Naive thymus-derived CD4-positive, alpha-beta T cell (primary cell): Measurements from ENCODE around the gene PLAC8L1. TPM values are rescaled to one million over a fixed set of nuclear protein-coding genes. Genes with fewer than 3 reads are reported as not detected.

Source experiments
- ATAC-seq: fragments of 150-1000 bp; cut with Tn5 transposase; 2 replicates; pipeline ENCODE4 v1.10.0; 2021; ENCODE audit warnings: mild to moderate bottlenecking, moderate library complexity
- CTCF ChIA-PET: fragments of 350-600 bp; sonication (Branson Sonifier 250); formaldehyde crosslinking; loops from one replicate; lab custom pipeline; 2021; ENCODE audit warnings: antibody characterized with exemption; lab: Charles Lee
- POLR2A ChIA-PET: fragments of 350-600 bp; sonication (Branson Sonifier 250); formaldehyde crosslinking; loops from one replicate; lab custom pipeline; 2021; ENCODE audit warnings: antibody characterized with exemption, inconsistent platforms; lab: Charles Lee
- DNase-seq, 9 donors: peaks; one replicate each; pipeline versions ENCODE4 v3.0.0 to v3.0.0-alpha.2; 2020 to 2022; ENCODE audit warnings: mixed read lengths in 1 of 9
- H3K27ac ChIP-seq: one replicate; pipeline ENCODE4 v1.7.0; 2013; ENCODE audit warnings: mild to moderate bottlenecking, low read depth, low read length, moderate library complexity
- H3K27me3 ChIP-seq, 2 donors: one replicate each; pipeline ENCODE4 v1.7.0; 2013; ENCODE audit warnings: low read length in 2 of 2, mild to moderate bottlenecking in 2 of 2, moderate library complexity in 2 of 2; ENCODE audit not compliant: control insufficient read depth in 2 of 2, insufficient read depth in 2 of 2
- H3K36me3 ChIP-seq, 3 experiments: 1 replicate in 2 of 3; 2 replicates in 1 of 3; pipeline ENCODE4 v1.7.0; 2013; ENCODE audit warnings: low read length in 3 of 3, mild to moderate bottlenecking in 3 of 3, moderate library complexity in 1 of 3; ENCODE audit not compliant: insufficient read depth in 3 of 3, control insufficient read depth in 2 of 3
- H3K4me1 ChIP-seq, 2 donors: one replicate each; pipeline ENCODE4 v1.7.0; 2013; ENCODE audit warnings: low read length in 2 of 2, mild to moderate bottlenecking in 2 of 2, moderate library complexity in 1 of 2; ENCODE audit not compliant: control insufficient read depth in 2 of 2, insufficient read depth in 2 of 2
- H3K4me3 ChIP-seq: 2 replicates; pipeline ENCODE4 v1.7.0; 2013; ENCODE audit warnings: mild to moderate bottlenecking, low read length
- H3K9me3 ChIP-seq, 3 experiments: 1 replicate in 2 of 3; 2 replicates in 1 of 3; pipeline ENCODE4 v1.7.0; 2013; ENCODE audit warnings: low read length in 3 of 3; ENCODE audit not compliant: control insufficient read depth in 2 of 3
- H3K27ac Mint-ChIP-seq, 9 donors: one replicate each; pipeline ENCODE4 v1.8.0; 2020 to 2022; ENCODE audit warnings: mixed read lengths in 9 of 9, mild to moderate bottlenecking in 8 of 9, moderate library complexity in 5 of 9, inconsistent platforms in 2 of 9
- H3K27me3 Mint-ChIP-seq, 5 donors: one replicate each; pipeline ENCODE4 v1.8.0; 2021 to 2022; ENCODE audit warnings: mixed read lengths in 5 of 5, mild to moderate bottlenecking in 1 of 5
- H3K36me3 Mint-ChIP-seq, 5 donors: one replicate each; pipeline ENCODE4 v1.8.0; 2020 to 2022; ENCODE audit warnings: mixed read lengths in 5 of 5, mild to moderate bottlenecking in 3 of 5, inconsistent platforms in 1 of 5
- H3K4me1 Mint-ChIP-seq, 7 donors: one replicate each; pipeline ENCODE4 v1.8.0; 2020 to 2022; ENCODE audit warnings: mixed read lengths in 7 of 7, mild to moderate bottlenecking in 3 of 7, inconsistent platforms in 1 of 7
- H3K4me3 Mint-ChIP-seq, 10 donors: one replicate each; pipeline ENCODE4 v1.8.0; 2020 to 2022; ENCODE audit warnings: mild to moderate bottlenecking in 10 of 10, mixed read lengths in 10 of 10, moderate library complexity in 6 of 10, inconsistent platforms in 2 of 10
- H3K9me3 Mint-ChIP-seq, 11 donors: one replicate each; pipeline ENCODE4 v1.8.0; 2020 to 2022; ENCODE audit warnings: mixed read lengths in 11 of 11, mild to moderate bottlenecking in 4 of 11, inconsistent platforms in 1 of 11, moderate library complexity in 1 of 11
- intact Hi-C, 2 donors: fragments of 100-400 bp; cut with micrococcal nuclease; formaldehyde crosslinking; loops; one replicate each; pipeline ENCODE4 v1.15.1; 2023
- polyA plus RNA-seq, 2 donors: library from polyadenylated mRNA; unstranded; fragments of 300-500 nt; fragmentation: Illumina TruSeq; gene quantifications; one replicate each; pipeline ENCODE4 v1.2.3, GENCODE V29; 2021
- total RNA-seq, 6 experiments: library from RNA in 5 of 6; stranded (reverse) in 5 of 6; gene quantifications; 1 replicate in 5 of 6; 2 replicates in 1 of 6; pipeline ENCODE4 v1.2.3 and lab custom pipeline; 2021 to 2026

Gene PLAC8L1
- total and polyA plus RNA-seq, 7 experiments from 2014 or later, result 0.63 to 1.5 (median 1.00) TPM; not detected in 2

DNA sequence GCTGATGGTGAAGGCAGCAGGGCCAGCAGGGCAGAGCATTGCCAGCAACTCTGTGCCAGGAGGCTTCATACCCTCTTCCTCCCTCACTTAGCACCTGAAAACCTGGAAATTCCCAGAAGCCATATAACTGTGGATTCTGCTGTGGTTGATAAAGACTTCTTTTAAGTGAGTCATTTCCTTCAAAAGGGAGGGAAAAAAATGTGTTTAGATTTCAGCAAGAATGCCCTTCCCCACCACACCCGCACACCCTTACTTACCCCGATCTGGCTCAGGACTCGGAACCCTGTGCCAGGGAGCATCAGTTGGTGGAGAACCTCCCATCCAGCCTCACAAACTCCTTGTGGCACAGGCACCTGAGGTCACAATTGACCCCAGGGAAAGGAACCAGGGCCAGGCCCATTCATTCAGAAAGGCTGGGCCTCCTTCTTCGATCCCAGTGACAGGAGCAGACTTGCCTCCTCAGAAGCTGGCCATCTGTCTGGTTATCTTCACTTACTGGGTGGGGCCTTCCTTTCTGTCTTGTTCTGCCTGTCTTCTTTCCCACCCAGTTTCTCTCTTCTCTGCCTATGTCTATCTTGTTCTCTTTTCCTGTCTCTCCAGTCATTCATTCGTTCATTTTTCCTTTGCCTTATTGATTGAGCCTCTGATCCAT, 62.6 kb downstream of the PLAC8L1 start:
- H3K36me3 Mint-ChIP-seq, result no peaks in the 10 kb centered on the region
- no peak overlapping the region for H3K27ac Mint-ChIP-seq
- H3K4me3 ChIP-seq, result no peak overlapping the region
- H3K9me3 Mint-ChIP-seq, result peaks cover 0 to 6% (median 0%) of the 10 kb centered on the region in 11 donors
- H3K4me1 ChIP-seq, result no peaks in the 10 kb centered on the region
- peaks cover 2 to 10% (median 5%) of the 10 kb centered on the region in 5 donors for H3K27me3 Mint-ChIP-seq
- DNase-seq, result no peak
- H3K36me3 ChIP-seq, result no peaks in the 10 kb centered on the region
- peaks cover 0 to 2% (median 0%) of the 10 kb centered on the region in 7 donors for H3K4me1 Mint-ChIP-seq
- ChIA-PET CTCF (interaction anchor here (0.6 kb wide), 1 partner anchor 786 kb away, joined by 4 read pairs; no protein-coding TSS in a partner anchor), POLR2A (interaction anchor here (0.6 kb wide), 1 partner anchor 14 kb away, joined by 3 read pairs; no protein-coding TSS in a partner anchor)
- no peak overlapping the region for H3K4me3 Mint-ChIP-seq
- no peaks in the 10 kb centered on the region for H3K27me3 ChIP-seq
- H3K27ac ChIP-seq, result no peak overlapping the region
- H3K9me3 ChIP-seq, result no peaks in the 10 kb centered on the region
- intact Hi-C loops, result no loop called here
- ATAC-seq, result no peak

DNA sequence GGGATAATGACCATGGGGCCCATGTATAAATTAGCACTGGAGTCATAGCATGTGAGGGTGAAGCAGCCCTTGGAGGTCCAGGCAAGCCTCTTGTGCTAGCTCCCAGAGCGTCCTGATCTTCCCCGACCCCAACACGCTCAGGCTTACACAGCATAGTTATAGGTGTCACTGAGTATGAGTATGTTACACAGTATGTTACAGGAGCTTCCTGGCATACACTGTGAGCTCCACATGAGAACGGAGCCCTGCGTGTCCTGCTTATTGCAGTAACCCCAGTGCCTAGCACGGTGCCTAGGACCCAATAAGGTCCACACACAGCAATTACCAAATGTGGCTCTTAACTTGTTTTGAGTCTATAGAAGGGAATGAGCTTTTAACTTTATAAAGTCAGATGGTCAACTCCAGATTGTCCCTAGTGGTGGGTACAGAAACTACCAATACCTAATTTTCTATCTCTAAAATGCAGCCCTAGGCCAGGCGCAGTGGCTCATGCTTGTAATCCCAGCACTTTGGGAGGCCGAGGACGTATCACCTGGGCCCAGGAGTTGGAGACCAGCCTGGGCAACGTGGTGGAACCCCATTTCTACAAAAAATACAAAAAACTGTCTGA, 64.1 kb downstream of the PLAC8L1 start:
- intact Hi-C loops, result no loop called here
- H3K4me1 Mint-ChIP-seq, result peaks cover 0 to 2% (median 0%) of the 10 kb centered on the region in 7 donors
- no peak overlapping the region for H3K27ac Mint-ChIP-seq
- peaks cover 0 to 13% (median 0%) of the 10 kb centered on the region in 5 donors for H3K27me3 Mint-ChIP-seq
- H3K36me3 Mint-ChIP-seq, result no peaks in the 10 kb centered on the region
- H3K9me3 ChIP-seq, result no peaks in the 10 kb centered on the region
- no peak overlapping the region for H3K4me3 ChIP-seq
- no peaks in the 10 kb centered on the region for H3K36me3 ChIP-seq
- peaks cover 0 to 6% (median 0%) of the 10 kb centered on the region in 11 donors for H3K9me3 Mint-ChIP-seq
- no peaks in the 10 kb centered on the region for H3K4me1 ChIP-seq
- H3K27ac ChIP-seq, result no peak overlapping the region
- ChIA-PET POLR2A (no interaction called here), CTCF (no interaction called here)
- ATAC-seq (no peak), DNase-seq (no peak)
- no peaks in the 10 kb centered on the region for H3K27me3 ChIP-seq
- no peak overlapping the region for H3K4me3 Mint-ChIP-seq

DNA sequence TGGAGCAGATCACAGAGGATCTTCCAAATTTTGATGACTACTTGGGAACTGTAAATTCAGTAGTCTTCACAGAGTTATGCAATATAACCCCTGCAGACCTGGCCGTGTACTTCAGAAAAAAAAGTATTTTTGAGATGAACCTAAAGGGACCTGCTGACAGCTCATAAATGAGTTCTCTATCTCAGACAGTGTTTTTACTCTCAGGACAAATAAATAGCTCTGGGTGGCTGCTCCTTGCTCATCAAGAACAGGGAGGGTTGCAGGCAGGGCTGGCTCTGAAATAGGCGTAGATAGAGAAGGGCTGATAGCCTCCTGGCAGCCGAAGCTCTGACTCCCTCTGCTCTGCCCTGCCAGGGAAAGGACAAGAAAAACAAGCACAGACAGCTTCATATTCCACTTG, 64.8 kb downstream of the PLAC8L1 start:
- H3K27ac ChIP-seq, result no peak overlapping the region
- no peaks in the 10 kb centered on the region for H3K36me3 Mint-ChIP-seq
- no peak overlapping the region for H3K4me3 ChIP-seq
- no peaks in the 10 kb centered on the region for H3K9me3 ChIP-seq
- intact Hi-C loops, result no loop called here
- ChIA-PET POLR2A (no interaction called here), CTCF (no interaction called here)
- no peaks in the 10 kb centered on the region for H3K36me3 ChIP-seq
- peaks cover 0 to 4% (median 0%) of the 10 kb centered on the region in 11 donors for H3K9me3 Mint-ChIP-seq
- H3K27ac Mint-ChIP-seq, result no peak overlapping the region
- peaks cover 0 to 11% (median 5%) of the 10 kb centered on the region in 5 donors for H3K27me3 Mint-ChIP-seq
- no peak overlapping the region for H3K4me3 Mint-ChIP-seq
- peaks cover 0 to 2% (median 0%) of the 10 kb centered on the region in 7 donors for H3K4me1 Mint-ChIP-seq
- ATAC-seq (no peak), DNase-seq (no peak)
- H3K4me1 ChIP-seq, result no peaks in the 10 kb centered on the region
- H3K27me3 ChIP-seq, result no peaks in the 10 kb centered on the region

DNA sequence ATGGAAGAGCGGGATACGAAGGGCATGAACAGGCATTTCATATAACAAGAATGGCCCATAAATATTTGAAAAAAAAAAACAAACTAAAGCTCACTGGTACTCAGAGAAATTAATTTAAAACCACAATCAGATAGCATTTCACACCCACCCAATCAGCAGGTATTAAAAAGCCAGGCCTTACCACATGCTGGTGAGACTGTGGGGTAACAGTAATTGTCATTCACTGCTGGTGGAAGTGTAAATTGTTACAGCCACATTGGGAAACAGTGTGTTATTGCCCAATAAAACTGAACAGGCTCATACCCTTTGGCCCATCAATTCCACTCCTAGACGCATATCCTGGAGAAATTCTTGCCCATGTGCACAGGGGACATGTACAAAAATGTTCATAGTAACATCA, 66.0 kb downstream of the PLAC8L1 start:
- Mint-ChIP-seq H3K9me3 (peaks cover 0 to 4% (median 0%) of the 10 kb centered on the region in 11 donors), H3K27me3 (peaks cover 0 to 11% (median 5%) of the 10 kb centered on the region in 5 donors), H3K36me3 (no peaks in the 10 kb centered on the region), H3K4me1 (peaks cover 0 to 2% (median 0%) of the 10 kb centered on the region in 7 donors), H3K4me3 (no peak overlapping the region), H3K27ac (no peak overlapping the region)
- DNase-seq, result no peak
- no peak for ATAC-seq
- ChIA-PET POLR2A (no interaction called here), CTCF (no interaction called here)
- no peaks in the 10 kb centered on the region for H3K4me1 ChIP-seq
- H3K27me3 ChIP-seq, result no peaks in the 10 kb centered on the region
- no peak overlapping the region for H3K4me3 ChIP-seq
- H3K27ac ChIP-seq, result no peak overlapping the region
- no peaks in the 10 kb centered on the region for H3K9me3 ChIP-seq
- intact Hi-C loops, result no loop called here
- no peaks in the 10 kb centered on the region for H3K36me3 ChIP-seq

DNA sequence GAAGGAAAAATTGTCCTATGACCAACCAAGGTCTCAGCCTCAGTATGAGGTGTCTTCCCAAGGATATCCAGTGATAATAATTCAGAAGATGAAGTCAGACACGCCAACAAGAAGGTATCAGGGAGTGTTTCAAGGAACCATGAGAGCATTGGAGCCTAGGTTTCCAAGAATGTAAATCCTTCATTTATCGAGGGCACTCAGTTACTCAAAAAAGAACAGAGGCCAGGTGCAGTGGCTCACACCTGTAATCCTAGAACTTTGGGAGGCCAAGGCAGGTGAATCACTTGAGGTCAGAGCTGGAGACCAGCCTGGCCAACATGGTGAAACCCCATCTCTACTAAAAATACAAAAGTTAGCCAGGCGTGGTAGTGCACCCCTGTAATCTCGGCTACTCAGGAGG, 70.8 kb downstream of the PLAC8L1 start:
- ATAC-seq (no peak), DNase-seq (no peak)
- H3K36me3 Mint-ChIP-seq, result no peaks in the 10 kb centered on the region
- H3K4me1 Mint-ChIP-seq, result no peaks in the 10 kb centered on the region
- ChIA-PET CTCF (no interaction called here), POLR2A (no interaction called here)
- H3K27me3 Mint-ChIP-seq, result peaks cover 0 to 14% (median 4%) of the 10 kb centered on the region in 5 donors
- no peaks in the 10 kb centered on the region for H3K4me1 ChIP-seq
- no peaks in the 10 kb centered on the region for H3K9me3 ChIP-seq
- no peak overlapping the region for H3K27ac ChIP-seq
- H3K27me3 ChIP-seq, result no peaks in the 10 kb centered on the region
- H3K9me3 Mint-ChIP-seq, result no peaks in the 10 kb centered on the region
- intact Hi-C loops, result no loop called here
- no peaks in the 10 kb centered on the region for H3K36me3 ChIP-seq
- no peak overlapping the region for H3K4me3 ChIP-seq
- no peak overlapping the region for H3K4me3 Mint-ChIP-seq
- H3K27ac Mint-ChIP-seq, result no peak overlapping the region

Other genes with a start within 250 kb of the PLAC8L1 start
- not detected for gene GRXCR2, start 232.6 kb downstream of the PLAC8L1 start, total RNA-seq
- not detected for gene GRXCR2, start 232.6 kb downstream of the PLAC8L1 start, polyA plus RNA-seq
- under 1 TPM in 2 of 5 experiments, not detected in 3; 0.22 to 0.61 TPM for gene SH3RF2, start 169.0 kb downstream of the PLAC8L1 start, total RNA-seq
- not detected for gene SH3RF2, start 169.0 kb downstream of the PLAC8L1 start, polyA plus RNA-seq
- gene LARS1, start 77.1 kb upstream of the PLAC8L1 start, total RNA-seq, result 100 to 1,000 TPM in 3 of 5 experiments, 10 to 100 TPM in 2; 72.6 to 142 (median 127) TPM
- 100 to 1,000 TPM in 1 of 2 donors, 10 to 100 TPM in 1; 87.3 to 105 TPM for gene LARS1, start 77.1 kb upstream of the PLAC8L1 start, polyA plus RNA-seq
- 10 to 100 TPM; 19.8 to 32.2 (median 25.6) TPM for gene RBM27, start 98.0 kb upstream of the PLAC8L1 start, total RNA-seq
- 10 to 100 TPM in 1 of 2 donors, 1 to 10 TPM in 1; 7.4 to 11.7 TPM for gene RBM27, start 98.0 kb upstream of the PLAC8L1 start, polyA plus RNA-seq
- gene POU4F3, start 233.3 kb upstream of the PLAC8L1 start, total RNA-seq, result under 1 TPM in 1 of 5 experiments, not detected in 4; 0.19 TPM
- not detected for gene POU4F3, start 233.3 kb upstream of the PLAC8L1 start, polyA plus RNA-seq